Stimulated activated memory B cell treated with anti-CD40 and anti-IgM and Interleukin-4, amounts not matched to agents 10 μg/mL and 1 μg/mL and 100 μg/mL, for 72 hours (primary cell): ENCODE results near the gene NUBPL.
"Not testable (repeated sequence)": the region's sequence is repeated elsewhere in the genome, so short reads cannot be mapped to it uniquely, and the experiment has no call there.

Source experiments
- ATAC-seq: fragments of 150-1000 bp; cut with Tn5 transposase; 2 replicates; pipeline ENCODE4 v1.10.0; 2021
- H3K27ac Mint-ChIP-seq: one replicate; pipeline ENCODE4 v1.8.0; 2022; ENCODE audit warnings: mild to moderate bottlenecking, mixed read lengths
- H3K27me3 Mint-ChIP-seq: one replicate; pipeline ENCODE4 v1.8.0; 2022; ENCODE audit warnings: mixed read lengths
- H3K36me3 Mint-ChIP-seq: one replicate; pipeline ENCODE4 v1.8.0; 2022; ENCODE audit warnings: mixed read lengths
- H3K4me1 Mint-ChIP-seq: one replicate; pipeline ENCODE4 v1.8.0; 2022; ENCODE audit warnings: mixed read lengths
- H3K4me3 Mint-ChIP-seq: one replicate; pipeline ENCODE4 v1.8.0; 2022; ENCODE audit warnings: mild to moderate bottlenecking, moderate library complexity, mixed read lengths
- H3K9me3 Mint-ChIP-seq: one replicate; pipeline ENCODE4 v1.8.0; 2022; ENCODE audit warnings: mixed read lengths

The NUBPL gene

DNA sequence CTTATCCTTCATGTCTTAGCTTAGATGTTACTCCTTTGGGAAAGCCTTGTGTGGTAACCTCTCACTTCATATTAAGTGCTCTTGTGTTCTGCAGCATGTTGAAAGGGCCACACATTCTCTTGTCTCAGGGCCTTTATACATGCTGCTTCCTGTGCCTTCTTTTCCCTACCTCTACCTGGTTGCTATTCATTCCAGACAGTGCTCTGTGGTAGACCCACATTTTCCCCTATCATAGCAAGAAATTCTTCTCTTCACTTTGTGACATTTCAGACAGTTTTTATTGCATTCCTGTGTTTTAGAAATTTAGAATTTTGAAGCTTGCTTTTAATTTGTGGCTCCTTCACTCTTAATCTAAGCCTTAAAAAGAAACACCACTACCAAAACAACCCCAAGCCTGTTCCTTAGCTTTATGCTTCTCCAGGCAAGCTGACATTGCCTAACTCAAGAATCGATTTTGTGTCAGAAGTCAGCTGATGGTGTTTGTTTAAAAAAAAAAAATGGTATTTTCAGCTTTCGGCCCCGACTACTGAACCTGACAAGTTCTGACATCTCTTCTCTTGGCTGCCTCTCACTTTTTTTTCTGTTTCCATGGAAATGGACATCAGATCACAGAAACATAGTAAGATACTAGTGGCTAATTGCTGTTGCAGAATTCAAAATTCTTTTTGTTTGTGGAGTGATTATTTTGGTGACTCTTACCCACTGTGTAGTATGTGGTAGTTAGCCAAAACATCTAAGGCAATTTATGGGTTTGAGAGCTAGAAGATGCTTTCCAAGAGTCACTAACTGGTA, 156.3 kb downstream of the NUBPL start:
- peaks cover 2% of the 10 kb centered on the region for H3K9me3 Mint-ChIP-seq
- H3K4me3 Mint-ChIP-seq, result no peak overlapping the region
- H3K27me3 Mint-ChIP-seq, result no peaks in the 10 kb centered on the region
- H3K4me1 Mint-ChIP-seq, result peaks cover 14% of the 10 kb centered on the region
- peaks cover 37% of the 10 kb centered on the region for H3K36me3 Mint-ChIP-seq
- ATAC-seq, result no peak
- H3K27ac Mint-ChIP-seq, result no peak overlapping the region

DNA sequence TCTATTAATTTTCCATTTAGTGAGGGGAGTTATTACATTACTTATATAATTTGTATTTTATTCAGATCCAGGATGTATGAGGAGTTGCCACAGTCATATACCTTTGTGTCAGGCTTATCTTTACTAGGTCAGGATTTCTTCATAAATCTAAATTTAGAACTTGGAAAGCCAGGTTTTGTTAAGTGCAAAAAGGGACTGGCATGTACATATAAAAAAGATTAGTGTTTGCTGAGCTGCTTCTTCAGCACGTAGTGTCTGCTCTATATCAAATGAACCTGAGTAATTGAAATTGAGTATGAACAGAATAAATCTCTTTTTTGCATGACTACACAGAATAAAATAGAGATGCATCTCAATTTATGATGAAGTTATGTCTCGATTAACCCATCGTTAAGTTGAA, 157.4 kb downstream of the NUBPL start:
- peaks cover 36% of the 10 kb centered on the region for H3K36me3 Mint-ChIP-seq
- peaks cover 14% of the 10 kb centered on the region for H3K4me1 Mint-ChIP-seq
- H3K4me3 Mint-ChIP-seq, result no peak overlapping the region
- H3K27me3 Mint-ChIP-seq, result no peaks in the 10 kb centered on the region
- no peak overlapping the region for H3K27ac Mint-ChIP-seq
- no peak for ATAC-seq
- H3K9me3 Mint-ChIP-seq, result peaks cover 3% of the 10 kb centered on the region

DNA sequence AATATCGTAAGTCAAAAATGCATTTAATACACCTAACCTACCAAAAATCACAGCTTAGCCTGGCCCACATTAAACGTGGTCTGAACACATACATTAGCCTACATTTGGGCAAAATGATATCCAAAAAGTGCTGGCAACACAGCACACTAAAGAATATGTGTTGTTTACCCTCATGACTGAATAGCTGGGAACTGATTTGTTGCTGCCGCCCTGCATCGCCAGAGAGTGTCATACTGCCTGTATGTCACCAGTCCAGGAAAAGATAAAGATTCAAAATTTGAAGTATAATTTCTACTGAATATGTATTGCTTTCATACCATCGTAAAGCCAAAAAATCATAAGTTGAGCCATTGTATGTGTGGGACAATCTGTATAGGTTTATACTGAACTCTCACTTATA, 157.8 kb downstream of the NUBPL start:
- ATAC-seq, result no peak
- H3K4me1 Mint-ChIP-seq, result peaks cover 10% of the 10 kb centered on the region
- H3K4me3 Mint-ChIP-seq, result no peak overlapping the region
- H3K27me3 Mint-ChIP-seq, result no peaks in the 10 kb centered on the region
- H3K27ac Mint-ChIP-seq, result no peak overlapping the region
- H3K9me3 Mint-ChIP-seq, result peaks cover 3% of the 10 kb centered on the region
- H3K36me3 Mint-ChIP-seq, result peaks cover 32% of the 10 kb centered on the region

DNA sequence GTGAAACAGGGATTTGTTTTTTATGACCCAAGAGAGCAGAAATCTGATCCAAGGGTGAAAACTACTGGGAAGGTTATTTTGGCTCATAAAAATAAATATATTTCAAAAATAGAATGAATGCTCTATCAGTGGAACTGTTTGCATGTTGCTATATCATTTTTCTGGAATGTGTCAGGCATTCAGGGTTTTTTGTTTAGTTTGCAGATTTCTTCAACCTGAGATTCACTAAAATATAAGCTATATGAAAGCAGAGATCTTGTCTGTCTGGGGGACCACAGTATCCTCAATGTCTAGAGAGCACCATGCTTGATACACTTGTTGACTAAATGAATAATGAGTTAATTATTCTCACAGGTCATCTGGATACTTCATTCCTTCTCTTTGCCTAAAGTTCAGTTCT, 165.1 kb downstream of the NUBPL start:
- H3K9me3 Mint-ChIP-seq, result peaks cover 13% of the 10 kb centered on the region

DNA sequence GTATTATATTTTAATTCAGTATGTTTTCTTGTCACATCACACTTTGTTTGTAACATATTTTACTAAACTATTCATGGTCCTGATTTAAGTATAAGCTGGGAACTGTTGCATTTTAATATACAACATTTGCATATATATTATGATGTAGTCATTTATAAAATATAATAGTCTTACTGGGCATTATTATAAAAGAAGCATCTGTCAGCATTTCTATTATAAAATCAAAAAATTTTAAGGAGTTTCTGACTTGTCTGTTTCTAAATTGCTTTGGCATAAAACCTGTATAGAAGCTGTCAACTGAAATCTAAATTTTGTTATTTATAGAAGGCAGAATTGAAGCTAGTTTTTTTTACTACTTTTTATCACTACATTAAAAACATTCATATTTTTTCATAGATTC, 166.6 kb downstream of the NUBPL start:
- H3K4me3 Mint-ChIP-seq, result no peak overlapping the region
- ATAC-seq, result no peak
- no peak overlapping the region for H3K27ac Mint-ChIP-seq
- H3K36me3 Mint-ChIP-seq, result peaks cover 38% of the 10 kb centered on the region
- H3K9me3 Mint-ChIP-seq, result peaks cover 10% of the 10 kb centered on the region
- no peaks in the 10 kb centered on the region for H3K27me3 Mint-ChIP-seq
- H3K4me1 Mint-ChIP-seq, result peaks cover 2% of the 10 kb centered on the region

More for the DNA sequence above, 165.1 kb downstream of the NUBPL start:
- peaks cover 47% of the 10 kb centered on the region for H3K36me3 Mint-ChIP-seq
- no peak overlapping the region for H3K27ac Mint-ChIP-seq
- H3K4me1 Mint-ChIP-seq, result peaks cover 7% of the 10 kb centered on the region
- H3K27me3 Mint-ChIP-seq, result no peaks in the 10 kb centered on the region
- no peak for ATAC-seq
- no peak overlapping the region for H3K4me3 Mint-ChIP-seq

DNA sequence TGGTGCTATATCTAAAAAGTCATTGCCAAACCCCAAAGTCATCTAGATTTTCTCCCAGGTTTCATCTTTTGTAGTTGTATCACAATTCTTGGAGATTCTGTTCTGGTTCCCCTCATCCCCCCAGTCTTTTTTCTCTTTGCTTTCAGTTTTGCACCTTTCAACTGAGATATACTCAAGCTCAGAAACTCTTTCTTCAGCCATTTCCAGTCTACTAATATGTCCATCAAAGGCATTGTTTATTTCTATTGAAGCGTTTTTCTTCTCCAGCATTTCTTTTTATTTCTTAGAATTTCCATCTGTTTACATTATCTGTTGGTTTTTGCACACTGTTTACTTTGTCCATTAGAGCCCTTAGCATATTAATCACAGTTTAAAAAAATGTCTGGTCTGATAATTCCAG, 179.5 kb downstream of the NUBPL start:
- peaks cover 43% of the 10 kb centered on the region for H3K36me3 Mint-ChIP-seq
- no peaks in the 10 kb centered on the region for H3K27me3 Mint-ChIP-seq
- H3K27ac Mint-ChIP-seq, result no peak overlapping the region
- ATAC-seq, result no peak
- H3K4me3 Mint-ChIP-seq, result no peak overlapping the region
- peaks cover 14% of the 10 kb centered on the region for H3K9me3 Mint-ChIP-seq
- H3K4me1 Mint-ChIP-seq, result no peaks in the 10 kb centered on the region

DNA sequence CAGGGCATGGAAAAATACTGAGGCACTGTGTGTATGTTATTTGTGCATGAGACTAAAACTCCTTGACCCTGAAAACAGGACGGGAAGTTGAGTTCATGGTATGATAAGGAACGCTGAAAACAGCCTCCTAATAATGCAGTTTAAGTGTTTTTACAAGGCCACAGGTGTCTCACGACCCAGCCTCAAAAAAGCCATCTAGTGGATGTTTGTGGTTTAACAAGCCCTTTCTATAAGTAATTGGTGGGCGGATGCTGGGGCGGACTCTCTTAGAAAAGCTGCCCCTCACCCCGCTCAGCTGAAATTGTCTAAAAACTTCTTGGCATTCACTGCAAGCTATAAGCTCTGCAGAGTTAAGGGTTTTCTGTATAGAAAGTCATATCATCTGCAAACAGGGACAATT, 184.5 kb downstream of the NUBPL start:
- H3K27me3 Mint-ChIP-seq, result no peaks in the 10 kb centered on the region
- no peak overlapping the region for H3K4me3 Mint-ChIP-seq
- no peak for ATAC-seq
- no peak overlapping the region for H3K27ac Mint-ChIP-seq
- H3K4me1 Mint-ChIP-seq, result no peaks in the 10 kb centered on the region
- H3K36me3 Mint-ChIP-seq, result peaks cover 70% of the 10 kb centered on the region
- H3K9me3 Mint-ChIP-seq, result peaks cover 32% of the 10 kb centered on the region

DNA sequence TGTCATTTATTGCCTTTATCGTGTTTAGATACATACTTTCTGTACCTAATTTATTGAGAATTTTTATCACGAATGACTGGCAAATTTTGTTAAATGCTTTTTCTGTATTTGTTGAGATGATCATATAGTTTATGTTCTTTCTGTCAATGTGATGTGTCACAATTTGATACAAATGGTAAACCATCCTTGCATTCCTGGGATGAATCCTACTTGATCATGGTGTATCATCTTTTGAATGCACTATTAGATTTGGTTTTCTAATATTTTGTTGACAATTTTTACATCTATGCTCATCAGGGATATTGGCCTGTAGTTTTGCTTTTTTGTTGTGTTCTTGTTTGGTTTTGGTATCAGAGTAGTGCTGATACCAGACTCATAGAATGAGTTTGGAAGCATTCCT, 185.1 kb downstream of the NUBPL start:
- Mint-ChIP-seq H3K36me3 (peaks cover 68% of the 10 kb centered on the region), H3K4me1 (no peaks in the 10 kb centered on the region), H3K4me3 (no peak overlapping the region), H3K27me3 (no peaks in the 10 kb centered on the region), H3K27ac (no peak overlapping the region), H3K9me3 (peaks cover 35% of the 10 kb centered on the region)
- no peak for ATAC-seq

DNA sequence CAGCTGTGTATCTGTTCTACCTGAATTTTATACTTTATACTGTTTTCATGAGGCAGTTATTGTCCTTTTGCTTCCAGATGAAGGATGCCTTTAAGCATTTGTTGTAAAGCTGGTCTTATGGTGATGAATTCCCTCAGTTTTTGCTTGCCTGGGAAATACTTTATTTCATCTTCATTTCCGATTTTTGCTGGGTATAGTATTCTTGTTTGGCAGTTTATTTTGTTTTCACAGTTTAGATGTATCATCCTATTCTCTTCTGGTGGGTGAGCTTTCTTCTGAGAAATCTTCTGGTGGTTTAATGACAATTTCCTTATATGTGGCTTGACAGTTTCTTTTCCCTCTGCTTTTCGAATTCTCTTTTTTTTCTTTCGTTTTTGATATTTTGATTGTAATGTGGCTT, 188.1 kb downstream of the NUBPL start:
- H3K27me3 Mint-ChIP-seq, result no peaks in the 10 kb centered on the region
- H3K4me3 Mint-ChIP-seq, result no peak overlapping the region
- H3K4me1 Mint-ChIP-seq, result peaks cover 11% of the 10 kb centered on the region
- no peak for ATAC-seq
- H3K9me3 Mint-ChIP-seq, result peaks cover 42% of the 10 kb centered on the region
- H3K27ac Mint-ChIP-seq, result no peak overlapping the region
- peaks cover 75% of the 10 kb centered on the region for H3K36me3 Mint-ChIP-seq

DNA sequence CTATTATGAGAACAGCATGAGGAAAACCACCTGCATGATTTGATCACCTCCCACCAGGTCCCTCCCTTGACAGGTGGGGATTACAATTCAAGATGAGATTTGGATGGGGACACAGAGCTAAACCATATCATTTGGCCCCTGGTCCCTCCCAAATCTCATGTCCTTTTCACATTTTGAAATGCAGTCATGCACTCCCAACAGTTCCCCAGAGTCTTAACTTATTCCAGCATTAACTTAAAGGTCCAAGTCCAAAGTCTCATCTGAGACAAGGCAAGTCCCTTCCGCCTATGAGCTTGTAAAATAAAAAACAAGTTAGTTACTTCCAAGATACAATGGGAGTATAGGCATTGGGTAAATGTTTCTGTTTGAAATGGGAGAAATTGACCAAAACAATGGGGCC, 189.8 kb downstream of the NUBPL start:
- peaks cover 39% of the 10 kb centered on the region for H3K9me3 Mint-ChIP-seq
- not testable (repeated sequence) for H3K27me3 Mint-ChIP-seq, ATAC-seq

DNA sequence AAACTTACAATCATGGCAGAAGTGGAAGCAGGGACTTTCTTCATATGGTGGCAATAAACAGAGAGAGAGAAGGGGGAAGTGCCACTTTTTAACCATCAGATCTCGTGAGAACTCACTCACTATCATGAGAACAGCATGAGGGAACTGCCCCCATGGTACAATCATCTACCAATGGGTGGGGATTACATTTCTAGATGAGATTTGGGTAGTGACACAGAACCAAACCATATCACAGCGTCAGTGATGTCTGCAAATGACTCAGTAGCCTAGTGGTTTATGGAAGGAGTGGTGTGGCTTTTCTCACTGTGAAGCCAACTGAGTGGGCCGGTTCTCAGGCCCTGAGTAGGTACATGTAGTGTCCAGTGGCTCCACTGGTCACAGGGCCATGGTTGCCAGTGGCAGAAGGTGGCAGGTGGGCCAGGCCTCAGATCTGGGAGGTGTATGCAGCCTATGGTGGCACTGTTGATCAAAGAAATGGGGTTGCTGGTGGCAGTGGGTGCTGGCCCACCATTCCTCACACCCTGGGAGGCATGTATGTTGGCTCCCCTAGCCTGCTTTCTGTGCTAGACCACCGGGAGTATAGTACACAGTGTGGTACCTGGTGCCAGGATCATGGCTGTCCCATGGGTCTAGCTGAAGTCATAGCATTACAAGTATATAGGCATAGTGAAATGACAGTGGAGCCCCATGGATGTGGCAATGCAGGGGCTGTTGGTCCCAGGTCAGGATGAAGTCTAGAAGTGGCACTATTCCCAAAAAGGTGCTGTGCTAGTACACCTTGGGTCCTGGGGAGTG, 191.9 kb downstream of the NUBPL start:
- peaks cover 69% of the 10 kb centered on the region for H3K36me3 Mint-ChIP-seq
- H3K27ac Mint-ChIP-seq, result no peak overlapping the region
- peaks cover 16% of the 10 kb centered on the region for H3K4me1 Mint-ChIP-seq
- peaks cover 29% of the 10 kb centered on the region for H3K9me3 Mint-ChIP-seq
- no peak overlapping the region for H3K4me3 Mint-ChIP-seq
- peak; percentile 58 for ATAC-seq
- H3K27me3 Mint-ChIP-seq, result no peaks in the 10 kb centered on the region

More for the DNA sequence above, 189.8 kb downstream of the NUBPL start:
- not testable (repeated sequence) for H3K4me3 Mint-ChIP-seq, H3K27ac Mint-ChIP-seq
- peaks cover 76% of the 10 kb centered on the region for H3K36me3 Mint-ChIP-seq
- peaks cover 11% of the 10 kb centered on the region for H3K4me1 Mint-ChIP-seq

DNA sequence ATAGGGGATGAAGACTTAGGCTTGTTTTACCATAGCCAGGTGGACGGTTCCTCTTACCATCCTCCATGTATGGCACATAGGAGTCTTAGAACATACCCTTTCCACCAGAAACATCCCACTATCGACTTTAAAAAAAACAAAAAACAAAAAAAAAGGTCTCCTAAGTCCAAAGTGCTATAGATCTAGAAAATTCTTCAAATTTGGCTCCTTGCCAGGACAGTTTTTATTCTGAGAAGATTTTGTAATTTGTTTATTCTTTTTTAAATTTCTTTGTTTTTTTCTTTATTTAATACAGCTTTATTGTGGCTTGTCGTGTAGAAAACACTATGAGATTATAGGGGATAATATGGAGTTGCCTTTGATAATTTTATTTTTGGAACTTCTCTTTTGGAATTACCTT, 197.7 kb downstream of the NUBPL start:
- ATAC-seq, result no peak
- H3K36me3 Mint-ChIP-seq, result peaks cover 32% of the 10 kb centered on the region
- no peak overlapping the region for H3K4me3 Mint-ChIP-seq
- H3K4me1 Mint-ChIP-seq, result peaks cover 13% of the 10 kb centered on the region
- peaks cover 3% of the 10 kb centered on the region for H3K9me3 Mint-ChIP-seq
- no peaks in the 10 kb centered on the region for H3K27me3 Mint-ChIP-seq
- H3K27ac Mint-ChIP-seq, result no peak overlapping the region

DNA sequence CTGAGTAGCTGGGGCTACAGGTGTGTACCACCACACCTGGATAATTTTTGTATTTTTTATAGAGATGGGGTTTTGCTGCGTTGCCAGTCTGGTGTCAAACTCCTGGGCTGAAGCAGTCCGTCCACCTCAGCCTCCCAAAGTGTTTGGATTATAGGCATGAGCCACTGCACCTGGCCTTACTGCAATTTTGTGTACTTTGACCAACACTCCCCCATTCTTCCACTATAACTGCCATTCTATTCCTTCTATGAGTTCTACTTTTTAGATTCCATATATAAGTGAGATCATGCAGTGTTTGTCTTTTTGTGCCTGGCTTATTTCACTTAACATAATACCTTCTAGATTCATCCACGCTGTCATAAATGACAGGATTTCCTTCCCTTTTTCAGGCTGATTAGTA, 199.1 kb downstream of the NUBPL start:
- Mint-ChIP-seq H3K27me3 (no peaks in the 10 kb centered on the region), H3K9me3 (no peaks in the 10 kb centered on the region), H3K4me1 (peaks cover 13% of the 10 kb centered on the region), H3K4me3 (no peak overlapping the region), H3K36me3 (peaks cover 22% of the 10 kb centered on the region), H3K27ac (no peak overlapping the region)
- ATAC-seq, result no peak

DNA sequence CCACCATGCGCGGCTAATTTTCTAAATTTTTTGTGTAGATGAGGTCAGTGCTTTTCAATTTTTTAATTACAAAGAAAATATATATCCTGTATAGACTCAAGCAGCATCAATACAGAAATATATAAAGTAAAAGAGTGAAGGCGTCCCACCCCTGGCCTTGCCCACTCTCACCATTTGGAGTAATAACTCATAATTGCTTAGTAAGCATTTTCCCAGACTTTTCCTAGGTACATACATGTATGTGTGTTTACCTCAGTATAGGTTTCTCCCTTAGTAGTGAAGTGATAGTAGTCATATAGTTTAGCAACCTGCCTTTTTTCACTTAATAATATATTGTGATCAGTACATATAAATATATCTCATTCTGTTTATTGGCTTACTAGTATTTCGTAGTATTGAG, 200.1 kb downstream of the NUBPL start:
- peaks cover 13% of the 10 kb centered on the region for H3K4me1 Mint-ChIP-seq
- no peak for ATAC-seq
- H3K4me3 Mint-ChIP-seq, result no peak overlapping the region
- no peaks in the 10 kb centered on the region for H3K9me3 Mint-ChIP-seq
- no peaks in the 10 kb centered on the region for H3K27me3 Mint-ChIP-seq
- H3K36me3 Mint-ChIP-seq, result peaks cover 19% of the 10 kb centered on the region
- no peak overlapping the region for H3K27ac Mint-ChIP-seq

DNA sequence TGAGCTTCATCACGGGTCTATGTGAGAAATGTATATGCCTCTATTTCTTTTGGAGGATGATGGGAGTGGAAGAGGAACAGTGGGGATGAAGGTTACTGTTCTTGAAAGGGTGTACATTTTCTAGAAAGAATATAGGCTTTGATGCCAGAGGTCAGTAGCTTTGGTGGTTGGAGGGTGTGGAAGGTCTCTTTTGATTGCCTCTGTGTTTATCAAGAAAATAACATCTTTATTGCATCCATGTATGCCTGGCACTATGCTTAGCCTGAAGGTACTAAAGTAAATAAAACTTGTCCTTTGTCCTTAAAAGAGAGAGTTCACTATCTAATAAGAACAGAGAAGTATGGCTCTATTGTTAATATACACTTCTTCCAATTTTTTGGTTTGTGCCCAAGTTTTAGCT, 201.8 kb downstream of the NUBPL start:
- no peak overlapping the region for H3K27ac Mint-ChIP-seq
- H3K4me1 Mint-ChIP-seq, result peaks cover 7% of the 10 kb centered on the region
- H3K9me3 Mint-ChIP-seq, result no peaks in the 10 kb centered on the region
- ATAC-seq, result no peak
- no peak overlapping the region for H3K4me3 Mint-ChIP-seq
- no peaks in the 10 kb centered on the region for H3K27me3 Mint-ChIP-seq
- H3K36me3 Mint-ChIP-seq, result peaks cover 10% of the 10 kb centered on the region
